ENCODE measurements around the gene SCML1.
"Not testable (repeated sequence)": the region's sequence is repeated elsewhere in the genome, so short reads cannot be mapped to it uniquely, and the experiment has no call there.

The SCML1 gene

GRCh38 chrX:17740137-17741122, 3.1 kb downstream of the SCML1 start:
- no peak for DNase-seq

GRCh38 chrX:17741123-17741511, 3.8 kb downstream of the SCML1 start:
- DNase-seq, result no peak

DNA sequence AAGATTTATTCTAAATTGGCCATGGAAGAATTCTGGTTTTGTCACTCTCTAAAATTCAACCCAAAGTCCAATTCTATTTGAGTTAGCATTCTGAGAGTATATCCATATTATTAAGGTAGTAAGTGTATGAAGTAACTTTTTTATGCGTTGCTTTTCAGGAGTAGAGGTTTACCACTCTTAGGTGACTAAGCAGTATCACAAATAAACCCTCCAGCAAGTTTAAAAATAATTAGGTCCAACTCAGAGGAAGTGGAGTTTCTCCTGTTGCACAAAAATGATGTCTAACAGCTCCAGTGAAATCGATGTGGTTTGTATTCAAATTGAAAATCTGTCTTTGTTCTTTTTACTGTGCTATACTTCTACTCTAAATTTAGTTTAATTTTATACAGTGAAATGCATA, 6.6 kb downstream of the SCML1 start:
- no peak for DNase-seq

DNA sequence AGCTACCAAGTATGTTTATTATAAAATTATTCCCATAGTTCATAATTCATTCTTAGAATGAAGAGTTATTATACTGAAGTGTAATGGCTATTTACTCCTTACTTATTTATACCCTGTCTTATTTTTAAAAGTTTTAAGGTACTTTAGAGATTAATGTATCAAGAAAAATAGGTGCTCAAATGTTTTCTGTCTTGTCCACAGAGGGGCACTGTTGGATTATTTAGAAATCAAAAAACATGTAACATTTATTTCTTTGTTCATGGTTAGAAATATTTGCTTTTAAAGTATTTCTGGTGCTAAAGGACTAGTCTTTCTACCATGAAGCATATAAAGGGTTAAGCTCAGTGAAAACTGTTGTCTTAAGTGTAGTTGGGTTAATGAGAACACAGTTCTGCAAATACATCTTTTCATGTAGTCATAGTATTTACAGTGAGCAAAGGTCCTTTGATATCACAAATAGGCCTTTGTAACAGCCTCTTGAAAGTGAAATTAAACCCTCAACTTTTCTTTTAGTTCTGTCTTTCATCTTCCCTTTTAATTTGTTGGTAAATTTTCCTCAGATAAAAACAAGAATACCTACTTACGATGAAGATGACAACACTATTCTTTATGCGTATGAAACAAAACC, 7.7 kb downstream of the SCML1 start:
- no peak for DNase-seq

DNA sequence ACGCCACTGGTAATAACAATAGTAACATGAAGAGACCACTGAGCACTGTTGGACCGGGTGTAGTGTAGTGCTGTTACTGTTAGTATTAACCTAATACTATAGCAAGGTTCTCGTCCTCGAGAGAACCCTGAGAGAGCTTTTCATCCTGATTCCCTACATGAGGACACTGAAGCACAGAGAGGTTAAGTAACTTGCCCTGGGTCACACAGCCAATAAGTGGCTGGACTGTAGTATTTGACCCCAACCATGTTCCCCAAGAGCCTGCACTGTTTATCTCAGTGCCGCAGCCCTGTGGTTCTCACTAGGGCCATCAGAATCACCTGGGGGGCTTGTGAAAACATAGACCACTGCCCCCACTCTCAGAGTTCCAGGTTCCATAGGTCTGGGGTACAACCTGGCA, 10.4 kb downstream of the SCML1 start:
- no peak for DNase-seq

DNA sequence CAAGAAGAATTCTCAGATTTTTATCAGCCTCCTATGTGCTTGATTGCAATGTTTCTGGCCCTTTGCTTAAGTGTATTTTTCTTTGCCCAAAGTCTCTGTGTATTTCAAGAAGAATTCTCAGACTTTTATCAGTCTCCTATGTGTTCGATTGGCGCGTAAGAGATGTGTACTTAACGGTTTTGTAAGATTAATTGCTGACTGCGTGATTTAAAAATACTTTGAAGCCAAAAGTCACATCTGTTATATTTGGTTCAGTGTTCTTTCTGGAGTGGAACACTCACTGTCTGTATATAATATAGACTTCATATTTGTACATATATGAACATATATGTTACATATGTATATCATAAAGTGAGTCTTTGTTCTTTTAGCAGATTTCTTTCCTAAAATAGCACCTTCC, 11.4 kb downstream of the SCML1 start:
- DNase-seq, result no peak

GRCh38 chrX:17750436-17750835, 13.1 kb downstream of the SCML1 start:
- no peak for DNase-seq

DNA sequence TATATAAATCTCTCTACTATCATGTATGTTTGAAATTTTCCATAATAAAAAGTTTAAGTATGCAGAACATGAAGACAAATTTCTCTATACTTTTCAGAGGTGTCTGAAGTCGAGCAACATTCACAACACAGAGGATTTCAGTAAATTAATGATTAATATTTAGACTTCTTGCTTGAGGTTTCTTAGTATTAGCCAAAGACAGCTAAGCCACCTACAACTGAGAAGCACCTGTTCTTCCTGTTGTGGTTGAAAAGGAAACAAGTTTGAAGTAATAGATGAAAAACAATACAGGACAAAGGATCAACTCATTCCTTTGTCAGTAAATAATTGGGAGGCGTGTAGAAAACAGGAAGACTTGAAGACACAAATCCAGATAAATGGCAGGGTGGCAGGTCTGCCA, 21.1 kb downstream of the SCML1 start:
- no peak for DNase-seq

DNA sequence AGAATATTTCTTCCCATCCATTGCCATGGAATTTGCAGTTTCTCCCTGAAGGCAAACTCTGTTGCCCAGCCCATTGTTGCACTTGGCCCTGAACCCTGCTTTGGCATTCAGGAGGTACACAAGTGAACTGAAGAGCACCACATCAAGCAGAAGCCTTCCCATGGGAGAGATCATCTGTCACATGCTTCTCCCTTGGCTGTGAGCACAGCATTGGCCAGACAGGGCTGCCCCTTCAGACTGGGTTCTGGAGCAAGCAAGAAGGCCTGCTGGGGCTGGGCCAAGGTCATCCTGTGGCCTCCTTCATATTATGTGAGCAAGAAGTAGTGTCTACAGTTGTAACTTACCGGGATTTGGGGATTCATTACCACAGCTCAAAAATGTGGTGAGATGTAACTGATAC, 22.7 kb downstream of the SCML1 start:
- DNase-seq, result no peak

DNA sequence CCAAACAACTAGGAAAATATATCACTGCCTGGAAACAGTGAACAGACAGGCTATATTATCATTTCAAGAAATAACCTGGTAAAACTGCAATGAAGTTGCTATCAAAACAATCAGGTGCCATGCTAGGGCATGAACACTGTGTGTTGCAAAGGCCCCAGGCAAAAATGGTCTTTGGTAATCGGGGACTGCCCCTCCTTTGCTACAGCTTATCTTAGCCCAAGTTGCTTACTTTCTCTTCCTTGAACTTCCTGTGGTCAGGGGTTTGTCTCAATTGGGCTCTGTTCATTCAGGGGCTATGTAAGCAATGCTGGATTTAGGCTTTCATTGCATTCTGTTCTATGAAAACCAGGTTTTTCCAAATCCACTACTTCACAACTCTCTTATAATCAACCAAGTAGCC, 30.4 kb downstream of the SCML1 start:
- no peak for DNase-seq

- DNase-seq, result no peak
These were observed 31.7 kb downstream of the SCML1 start for GRCh38 chrX:17768997-17769396.

GRCh38 chrX:17769701-17770269, 32.5 kb downstream of the SCML1 start:
- DNase-seq, result no peak

DNA sequence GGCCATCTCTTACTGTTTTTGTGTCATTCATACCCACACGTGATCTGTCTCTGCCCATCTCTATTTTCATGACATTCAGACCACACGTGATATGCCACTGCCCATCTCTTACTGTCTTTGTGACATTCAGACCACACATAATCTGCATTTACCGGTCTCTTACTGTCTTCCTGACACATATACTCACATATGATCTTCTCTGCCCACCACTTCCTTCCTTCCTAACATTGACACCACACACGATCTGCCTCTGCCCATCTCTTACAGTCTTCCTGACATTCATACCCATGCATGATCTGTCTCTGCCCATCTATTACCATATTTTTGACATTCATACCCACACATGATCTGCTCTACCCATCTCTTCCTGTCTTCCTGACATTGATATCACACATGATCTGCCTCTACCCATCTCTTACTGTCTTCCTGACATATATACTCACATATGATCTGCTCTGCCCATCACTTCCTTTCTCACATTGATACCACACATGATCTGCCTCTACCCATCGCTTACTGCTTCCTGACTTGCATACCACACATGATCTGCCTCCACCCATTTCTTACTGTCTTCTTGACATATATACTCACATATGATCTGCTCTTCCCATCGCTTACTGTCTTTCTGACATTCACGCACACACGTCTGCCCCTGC, 36.1 kb downstream of the SCML1 start:
- DNase-seq, result no peak

GRCh38 chrX:17774053-17774452, 36.8 kb downstream of the SCML1 start:
- DNase-seq, result no peak

DNA sequence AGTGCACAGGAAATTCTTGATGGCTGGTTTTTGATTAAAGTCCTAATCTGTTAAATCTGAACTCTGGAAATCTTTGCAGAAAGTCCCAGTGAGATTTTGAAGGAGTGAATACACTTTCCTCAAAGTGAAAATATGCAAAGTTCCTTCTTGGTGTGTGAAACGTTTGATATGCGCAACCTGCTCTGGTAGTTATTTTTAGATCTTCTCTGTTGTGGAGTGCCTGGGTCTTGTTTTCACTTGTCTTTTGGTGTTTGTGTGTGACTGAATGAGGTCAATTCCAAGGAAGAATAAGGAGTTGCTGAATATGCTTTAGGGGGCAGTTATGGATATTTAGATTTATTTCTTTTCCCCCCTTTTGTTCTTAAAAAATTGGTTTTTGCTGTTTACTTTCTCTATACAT, 41.7 kb downstream of the SCML1 start:
- DNase-seq, result no peak

DNA sequence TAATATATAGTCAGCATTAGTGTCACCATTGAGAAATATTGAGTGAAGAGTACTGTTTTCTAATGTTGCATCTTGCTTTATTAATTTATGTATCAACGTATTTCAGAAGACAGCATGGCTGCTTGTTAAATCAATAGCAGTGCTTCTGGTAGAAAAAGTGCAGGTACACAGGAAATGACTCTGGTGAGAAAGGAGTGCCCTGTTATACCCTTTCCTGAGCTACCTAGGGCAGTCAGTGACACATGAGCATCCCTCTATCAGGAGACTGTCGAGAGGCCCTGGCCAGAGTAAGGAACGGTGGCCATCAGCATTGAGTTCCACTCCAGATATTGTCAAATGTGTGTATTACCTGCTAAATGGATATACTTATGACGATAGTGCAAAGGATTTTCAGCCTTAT, 42.1 kb downstream of the SCML1 start:
- DNase-seq, result no peak

DNA sequence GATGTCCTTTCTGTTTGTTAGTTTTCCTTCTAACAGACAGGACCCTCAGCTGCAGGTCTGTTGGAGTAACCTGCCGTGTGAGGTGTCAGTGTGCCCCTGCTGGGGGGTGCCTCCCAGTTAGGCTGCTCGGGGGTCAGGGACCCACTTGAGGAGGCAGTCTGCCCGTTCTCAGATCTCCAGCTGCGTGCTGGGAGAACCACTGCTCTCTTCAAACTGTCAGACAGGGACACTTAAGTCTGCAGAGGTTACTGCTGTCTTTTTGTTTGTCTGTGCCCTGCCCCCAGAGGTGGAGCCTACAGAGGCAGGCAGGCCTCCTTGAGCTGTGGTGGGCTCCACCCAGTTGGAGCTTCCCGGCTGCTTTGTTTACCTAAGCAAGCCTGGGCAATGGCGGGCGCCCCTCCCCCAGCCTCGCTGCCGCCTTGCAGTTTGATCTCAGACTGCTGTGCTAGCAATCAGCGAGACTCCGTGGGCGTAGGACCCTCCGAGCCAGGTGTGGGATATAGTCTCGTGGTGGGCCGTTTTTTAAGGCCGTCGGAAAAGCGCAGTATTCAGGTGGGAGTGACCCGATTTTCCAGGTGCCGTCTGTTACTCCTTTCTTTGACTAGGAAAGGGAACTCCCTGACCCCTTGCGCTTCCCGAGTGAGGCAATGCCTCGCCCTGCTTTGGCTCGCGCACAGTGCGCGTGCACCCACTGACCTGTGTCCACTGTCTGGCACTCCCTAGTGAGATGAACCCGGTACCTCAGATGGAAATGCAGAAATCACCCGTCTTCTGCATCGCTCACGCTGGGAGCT, 49.5 kb downstream of the SCML1 start:
- not testable (repeated sequence) for DNase-seq

DNA sequence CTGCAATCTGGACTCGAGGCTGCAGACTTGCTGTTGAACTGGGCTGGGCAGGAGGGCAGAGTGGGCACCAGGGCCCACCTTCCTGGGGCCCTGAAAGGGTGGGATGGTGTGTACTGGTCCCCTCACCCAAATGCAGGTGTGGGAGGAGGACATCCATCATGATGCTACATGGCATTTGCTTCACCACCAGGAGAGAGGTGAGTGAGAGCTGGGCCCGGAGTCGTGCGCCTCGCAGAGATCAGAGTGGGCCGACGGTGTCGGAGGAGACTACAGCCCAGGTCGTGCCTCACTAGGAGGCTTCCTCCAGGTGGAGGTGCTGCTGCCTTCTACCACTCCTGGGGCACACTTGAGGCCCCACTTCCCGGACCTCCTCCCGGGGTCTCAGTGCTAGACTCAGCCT, 50.3 kb downstream of the SCML1 start:
- no peak for DNase-seq

- DNase-seq, result peak; percentile 13
These were observed 51.1 kb downstream of the SCML1 start for GRCh38 chrX:17788439-17788838.

GRCh38 chrX:17788956-17789562, 51.8 kb downstream of the SCML1 start:
- no peak for DNase-seq

- peak; percentile 76 for DNase-seq
These were observed 55.5 kb downstream of the SCML1 start for GRCh38 chrX:17792826-17793225.

DNA sequence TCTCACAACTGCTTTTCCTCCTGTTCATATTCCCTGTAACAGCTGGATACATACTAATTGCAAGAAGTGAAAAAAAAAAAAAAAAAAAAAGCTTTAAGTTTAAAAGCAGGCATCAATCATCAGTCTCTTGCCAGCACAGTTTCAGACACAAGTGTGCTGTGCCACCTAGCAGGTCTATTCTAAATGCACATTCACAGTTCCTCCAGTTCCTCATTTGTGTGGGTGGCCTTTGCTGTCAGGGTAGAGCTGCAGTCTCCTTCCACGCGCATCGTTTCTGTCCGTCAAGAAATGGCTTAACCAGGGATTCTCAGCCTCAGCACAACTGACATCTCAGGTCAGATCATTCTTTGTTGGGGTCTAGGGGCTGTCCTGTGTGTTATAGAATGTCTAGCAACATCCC, 61.6 kb downstream of the SCML1 start:
- no peak for DNase-seq
